Measurements from ENCODE around the gene MAMLD1.

The MAMLD1 gene

GRCh38 chrX:150366951-150367545 lies 3.9 kb downstream of the MAMLD1 start:
- peak overlapping the region in 4 of 10 experiments; percentile 58 to 72 (median 62); a peak in 7 of 20 replicates for H3K4me3 ChIP-seq
- peak overlapping the region in 3 of 11 experiments; percentile 27 to 50 (median 28); a peak in 5 of 22 replicates for H3K9ac ChIP-seq

GRCh38 chrX:150370589-150371312 lies 7.6 kb downstream of the MAMLD1 start:
- no peak overlapping the region for H3K27ac ChIP-seq
- no peak overlapping the region for H3K4me2 ChIP-seq
- H4K20me1 ChIP-seq: no peaks in the 10 kb centered on the region
- no peak overlapping the region for H3K4me3 ChIP-seq
- no peak overlapping the region for H3K9ac ChIP-seq
- H3K27me3 ChIP-seq: peaks cover under 1 to 17% (median 16%) of the 10 kb centered on the region in 11 experiments; a peak in 20 of 22 replicates
- peaks cover 0 to 9% (median 5%) of the 10 kb centered on the region in 11 experiments; a peak in 10 of 22 replicates for H3K9me3 ChIP-seq (replicated peaks in 1 of 11)
- H3K4me1 ChIP-seq: peaks cover 0 to 16% (median 12%) of the 10 kb centered on the region in 10 experiments; a peak in 13 of 20 replicates
- no peaks in the 10 kb centered on the region for H3K36me3 ChIP-seq
- TF ChIP-seq Cebpa-rat (IDR thresholded peaks at IDR 0.05): no peak

More at GRCh38 chrX:150366951-150367545, 3.9 kb downstream of the MAMLD1 start:
- peaks cover 27 to 41% (median 36%) of the 10 kb centered on the region in 11 experiments for H3K9me3 ChIP-seq (replicated peaks in 1 of 11)
- H3K27ac ChIP-seq: peak overlapping the region in 1 of 11 experiments; percentile 63; a peak in 2 of 22 replicates
- peaks cover 0 to 40% (median 26%) of the 10 kb centered on the region in 10 experiments; a peak in 16 of 20 replicates for H3K4me1 ChIP-seq
- TF ChIP-seq Cebpa-rat (IDR thresholded peaks at IDR 0.05): no peak
- H3K27me3 ChIP-seq: peaks cover 29 to 53% (median 49%) of the 10 kb centered on the region in 11 experiments
- H3K4me2 ChIP-seq: peak overlapping the region; percentile 69 to 94 (median 91); a peak in 21 of 22 replicates
- H4K20me1 ChIP-seq: peaks cover 0 to 21% (median 4%) of the 10 kb centered on the region in 11 experiments; a peak in 8 of 22 replicates
- no peaks in the 10 kb centered on the region for H3K36me3 ChIP-seq

GRCh38 chrX:150371877-150372276 lies 8.8 kb downstream of the MAMLD1 start:
- no peaks in the 10 kb centered on the region for H3K36me3 ChIP-seq
- H3K27me3 ChIP-seq: peaks cover 0 to 5% (median 5%) of the 10 kb centered on the region in 11 experiments; a peak in 17 of 22 replicates
- H4K20me1 ChIP-seq: no peaks in the 10 kb centered on the region
- TF ChIP-seq Cebpa-rat (IDR thresholded peaks at IDR 0.05): no peak
- peaks cover 0 to 9% (median 4%) of the 10 kb centered on the region in 11 experiments; a peak in 8 of 22 replicates for H3K9me3 ChIP-seq (replicated peaks in 1 of 11)
- H3K4me3 ChIP-seq: no peak overlapping the region
- H3K27ac ChIP-seq: no peak overlapping the region
- peaks cover 0 to 5% (median 3%) of the 10 kb centered on the region in 10 experiments; a peak in 10 of 20 replicates for H3K4me1 ChIP-seq
- no peak overlapping the region for H3K9ac ChIP-seq
- no peak overlapping the region for H3K4me2 ChIP-seq

- no peak for TF ChIP-seq Cebpa-rat (IDR thresholded peaks at IDR 0.05)
- H3K36me3 ChIP-seq: no peaks in the 10 kb centered on the region
- H3K9me3 ChIP-seq (replicated peaks in 1 of 11): peaks cover 0 to 9% (median 4%) of the 10 kb centered on the region in 11 experiments; a peak in 8 of 22 replicates
- H3K4me2 ChIP-seq: no peak overlapping the region
- no peak overlapping the region for H3K27ac ChIP-seq
- peaks cover 0 to 1% (median under 1%) of the 10 kb centered on the region in 11 experiments; a peak in 13 of 22 replicates for H3K27me3 ChIP-seq
- no peak overlapping the region for H3K9ac ChIP-seq
- H3K4me3 ChIP-seq: no peak overlapping the region
- no peaks in the 10 kb centered on the region for H4K20me1 ChIP-seq
- H3K4me1 ChIP-seq: peaks cover 0 to under 1% (median 0%) of the 10 kb centered on the region in 10 experiments; a peak in 2 of 20 replicates
These were observed 9.2 kb downstream of the MAMLD1 start for GRCh38 chrX:150372280-150372679.

- no peak overlapping the region for H3K4me3 ChIP-seq
These were observed 9.6 kb downstream of the MAMLD1 start for GRCh38 chrX:150372756-150373155.

GRCh38 chrX:150375243-150375770 lies 12.2 kb downstream of the MAMLD1 start:
- Histone ChIP-seq H3K27ac (no peak overlapping the region), H3K4me1 (no peaks in the 10 kb centered on the region), H3K36me3 (no peaks in the 10 kb centered on the region), H3K9ac (no peak overlapping the region), H3K4me2 (no peak overlapping the region), H3K4me3 (no peak overlapping the region), H3K9me3 (replicated peaks in 1 of 11) (no peaks in the 10 kb centered on the region), H3K27me3 (no peaks in the 10 kb centered on the region), H4K20me1 (no peaks in the 10 kb centered on the region)
- TF ChIP-seq Cebpa-rat (IDR thresholded peaks at IDR 0.05): no peak

More at GRCh38 chrX:150372756-150373155, 9.6 kb downstream of the MAMLD1 start:
- Histone ChIP-seq H3K27me3 (no peaks in the 10 kb centered on the region), H3K27ac (no peak overlapping the region), H3K4me2 (no peak overlapping the region), H3K9me3 (replicated peaks in 1 of 11) (peaks cover 0 to 9% (median 4%) of the 10 kb centered on the region in 11 experiments; a peak in 8 of 22 replicates), H3K4me1 (no peaks in the 10 kb centered on the region), H4K20me1 (no peaks in the 10 kb centered on the region), H3K36me3 (no peaks in the 10 kb centered on the region), H3K9ac (no peak overlapping the region)
- TF ChIP-seq Cebpa-rat (IDR thresholded peaks at IDR 0.05): no peak

- Histone ChIP-seq H3K9ac (no peak overlapping the region), H3K27ac (no peak overlapping the region), H3K9me3 (replicated peaks in 1 of 11) (no peaks in the 10 kb centered on the region), H3K4me3 (no peak overlapping the region), H3K4me1 (no peaks in the 10 kb centered on the region), H4K20me1 (no peaks in the 10 kb centered on the region), H3K27me3 (no peaks in the 10 kb centered on the region), H3K36me3 (no peaks in the 10 kb centered on the region), H3K4me2 (no peak overlapping the region)
- no peak for TF ChIP-seq Cebpa-rat (IDR thresholded peaks at IDR 0.05)
These were observed 13.9 kb downstream of the MAMLD1 start for GRCh38 chrX:150377005-150377404.

- no peak for TF ChIP-seq Cebpa-rat (IDR thresholded peaks at IDR 0.05)
- H4K20me1 ChIP-seq: no peaks in the 10 kb centered on the region
- H3K36me3 ChIP-seq: no peaks in the 10 kb centered on the region
- H3K27me3 ChIP-seq: no peaks in the 10 kb centered on the region
- no peak overlapping the region for H3K4me2 ChIP-seq
- H3K27ac ChIP-seq: no peak overlapping the region
- no peak overlapping the region for H3K9ac ChIP-seq
- no peaks in the 10 kb centered on the region for H3K9me3 ChIP-seq (replicated peaks in 1 of 11)
- H3K4me1 ChIP-seq: peaks cover 0 to 8% (median 4%) of the 10 kb centered on the region in 10 experiments; a peak in 15 of 20 replicates
- H3K4me3 ChIP-seq: no peak overlapping the region
These were observed 41.9 kb downstream of the MAMLD1 start for GRCh38 chrX:150405006-150405405.

- H3K36me3 ChIP-seq: no peaks in the 10 kb centered on the region
- H3K9ac ChIP-seq: no peak overlapping the region
- no peaks in the 10 kb centered on the region for H3K9me3 ChIP-seq (replicated peaks in 1 of 11)
- H3K4me1 ChIP-seq: peaks cover 0 to 13% (median 9%) of the 10 kb centered on the region in 10 experiments; a peak in 15 of 20 replicates
- H3K4me2 ChIP-seq: no peak overlapping the region
- no peak overlapping the region for H3K27ac ChIP-seq
- TF ChIP-seq Cebpa-rat (IDR thresholded peaks at IDR 0.05): no peak
- H3K27me3 ChIP-seq: no peaks in the 10 kb centered on the region
- H4K20me1 ChIP-seq: no peaks in the 10 kb centered on the region
- H3K4me3 ChIP-seq: no peak overlapping the region
These were observed 42.5 kb downstream of the MAMLD1 start for GRCh38 chrX:150405576-150405975.

All from BLaER1 treated with 17β-estradiol and CSF1 and Interleukin-3, amounts not matched to agents 10 nM and 100 nM (cell line).